ENCODE data around the gene LIN7A. TPM values are rescaled to one million over a fixed set of nuclear protein-coding genes. Genes with fewer than 3 reads are reported as not detected.

LIN7A gene
- total RNA-seq, 1 experiment from 2014 or later, result 16.2 TPM

- H3K36me3 Mint-ChIP-seq (ENCODE audit: insufficient read depth, unreplicated experiment), result no peaks in the 10 kb centered on the region
- no peaks in the 10 kb centered on the region for H3K9me3 ChIP-seq
- no peak overlapping the region for H3K27ac Mint-ChIP-seq (ENCODE audit: unreplicated experiment)
- no peak overlapping the region for H3K4me3 Mint-ChIP-seq (ENCODE audit: unreplicated experiment)
- H3K27me3 ChIP-seq (replicated peaks; ENCODE audit: control insufficient read depth, insufficient read depth, low read length), result no peaks in the 10 kb centered on the region
- no peaks in the 10 kb centered on the region for H3K4me1 Mint-ChIP-seq (ENCODE audit: low read depth, unreplicated experiment)
- intact Hi-C loops (cut with micrococcal nuclease; ENCODE audit: unreplicated experiment), result no loop called here
- H3K27me3 Mint-ChIP-seq (ENCODE audit: insufficient read depth, unreplicated experiment), result no peaks in the 10 kb centered on the region
- H3K4me3 ChIP-seq (ENCODE audit: low read depth, low read length), result no peak overlapping the region
- no peak for DNase-seq
- no TSS peak for BruUV-seq (replicated peaks)
- H3K9me3 Mint-ChIP-seq (ENCODE audit: unreplicated experiment), result no peaks in the 10 kb centered on the region
- H3K36me3 ChIP-seq (ENCODE audit: control insufficient read depth, insufficient read depth, low read length), result no peaks in the 10 kb centered on the region
- no peak for TF ChIP-seq CTCF (IDR thresholded peaks at IDR 0.05; ENCODE audit: insufficient read depth in 1 of 2, low read depth in 1 of 2, low read length in 1 of 2, severe bottlenecking in 1 of 2, unreplicated experiment in 1 of 2)
- H3K4me1 ChIP-seq, result no peaks in the 10 kb centered on the region
- CTCF ChIA-PET, result no interaction called here
- POLR2A ChIA-PET, result no interaction called here
Measured at GRCh38 chr12:80862531-80862930, 75.2 kb downstream of the LIN7A start.

GRCh38 chr12:80861641-80862378 is 75.9 kb downstream of the LIN7A start:
- no peak overlapping the region for H3K27ac Mint-ChIP-seq (ENCODE audit: unreplicated experiment)
- no peak for DNase-seq
- Histone ChIP-seq H3K9me3 (no peaks in the 10 kb centered on the region), H3K27me3 (replicated peaks; ENCODE audit: control insufficient read depth, insufficient read depth, low read length) (no peaks in the 10 kb centered on the region), H3K4me3 (ENCODE audit: low read depth, low read length) (no peak overlapping the region), H3K36me3 (ENCODE audit: control insufficient read depth, insufficient read depth, low read length) (no peaks in the 10 kb centered on the region), H3K4me1 (no peaks in the 10 kb centered on the region)
- no peak for TF ChIP-seq CTCF (IDR thresholded peaks at IDR 0.05; ENCODE audit: insufficient read depth in 1 of 2, low read depth in 1 of 2, low read length in 1 of 2, severe bottlenecking in 1 of 2, unreplicated experiment in 1 of 2)
- ChIA-PET CTCF (no interaction called here), POLR2A (no interaction called here)
- no peaks in the 10 kb centered on the region for H3K9me3 Mint-ChIP-seq (ENCODE audit: unreplicated experiment)
- no peak overlapping the region for H3K4me3 Mint-ChIP-seq (ENCODE audit: unreplicated experiment)
- H3K4me1 Mint-ChIP-seq (ENCODE audit: low read depth, unreplicated experiment), result no peaks in the 10 kb centered on the region
- H3K36me3 Mint-ChIP-seq (ENCODE audit: insufficient read depth, unreplicated experiment), result no peaks in the 10 kb centered on the region
- H3K27me3 Mint-ChIP-seq (ENCODE audit: insufficient read depth, unreplicated experiment), result no peaks in the 10 kb centered on the region
- intact Hi-C loops (cut with micrococcal nuclease; ENCODE audit: unreplicated experiment), result no loop called here
- no TSS peak for BruUV-seq (replicated peaks)

- Histone ChIP-seq H3K4me3 (ENCODE audit: low read depth, low read length) (no peak overlapping the region), H3K27me3 (replicated peaks; ENCODE audit: control insufficient read depth, insufficient read depth, low read length) (no peaks in the 10 kb centered on the region), H3K4me1 (no peaks in the 10 kb centered on the region), H3K36me3 (ENCODE audit: control insufficient read depth, insufficient read depth, low read length) (no peaks in the 10 kb centered on the region), H3K9me3 (no peaks in the 10 kb centered on the region)
- Mint-ChIP-seq H3K9me3 (ENCODE audit: unreplicated experiment) (no peaks in the 10 kb centered on the region), H3K4me3 (ENCODE audit: unreplicated experiment) (no peak overlapping the region), H3K36me3 (ENCODE audit: insufficient read depth, unreplicated experiment) (no peaks in the 10 kb centered on the region), H3K27me3 (ENCODE audit: insufficient read depth, unreplicated experiment) (no peaks in the 10 kb centered on the region), H3K27ac (ENCODE audit: unreplicated experiment) (no peak overlapping the region), H3K4me1 (ENCODE audit: low read depth, unreplicated experiment) (no peaks in the 10 kb centered on the region)
- BruUV-seq (replicated peaks), result no TSS peak
- ChIA-PET CTCF (no interaction called here), POLR2A (no interaction called here)
- no peak for TF ChIP-seq CTCF (IDR thresholded peaks at IDR 0.05; ENCODE audit: insufficient read depth in 1 of 2, low read depth in 1 of 2, low read length in 1 of 2, severe bottlenecking in 1 of 2, unreplicated experiment in 1 of 2)
- no peak for DNase-seq
- intact Hi-C loops (cut with micrococcal nuclease; ENCODE audit: unreplicated experiment), result no loop called here
Measured at GRCh38 chr12:80860928-80861327, 76.8 kb downstream of the LIN7A start.
